ENCODE measurements around the gene SMCHD1. TPM values are rescaled to one million over a fixed set of nuclear protein-coding genes. Genes with fewer than 3 reads are reported as not detected.

Gene SMCHD1
- total and polyA plus RNA-seq, 10 of the 15 experiments (the other 5 are each of a cell fraction or from before 2014, with no cell fraction given), result 6.0 to 110 (median 48.0) TPM

DNA sequence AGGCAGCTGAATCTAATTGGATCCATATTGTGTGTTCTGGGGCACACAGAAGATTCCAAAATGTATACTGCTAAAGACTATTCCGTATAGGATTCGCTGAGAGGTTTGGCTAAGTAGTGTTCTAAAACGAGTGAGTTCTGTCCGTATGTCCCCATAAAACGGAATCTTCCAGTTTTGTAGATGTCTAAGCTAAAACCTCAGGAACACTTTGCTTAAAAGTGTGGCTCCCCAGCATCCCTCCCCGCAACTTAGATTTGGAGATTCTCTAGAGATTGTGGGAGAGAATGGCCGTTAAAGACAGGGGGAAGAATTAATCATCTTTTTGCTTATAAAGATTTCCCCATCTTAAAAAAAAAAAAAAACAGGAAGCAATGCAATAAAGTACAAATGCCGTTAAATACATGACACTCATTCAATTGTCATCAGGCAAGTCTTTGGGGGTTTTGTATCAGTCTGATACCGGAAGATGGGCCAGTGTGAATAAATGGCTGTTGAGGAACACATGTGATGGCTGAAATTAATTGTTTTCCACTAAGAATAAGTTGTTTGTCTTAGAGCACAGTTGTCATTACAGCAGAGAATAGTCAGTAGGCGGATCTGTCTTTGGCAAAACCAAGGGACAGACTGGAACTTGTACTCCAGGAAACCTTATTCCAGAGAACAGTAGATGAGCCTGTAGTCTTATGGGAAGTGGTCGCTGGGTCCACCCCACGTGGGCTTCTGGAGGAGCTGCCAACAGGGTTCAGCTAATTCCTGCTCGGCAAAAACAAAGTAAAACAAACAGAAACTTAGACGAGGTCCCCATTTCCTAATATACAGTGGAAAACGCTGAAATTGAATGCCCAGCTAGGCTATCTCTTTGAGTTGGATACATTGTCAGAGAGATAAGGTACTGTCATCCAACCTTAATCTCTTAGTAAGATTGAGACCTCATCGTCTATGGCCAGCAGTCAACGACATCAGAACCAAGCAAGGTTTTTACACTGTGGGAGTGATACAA lies 193.0 kb downstream of the SMCHD1 start:
- WGBS (ENCODE audit: insufficient coverage, insufficient replicate concordance, low lambda C conversion rate, missing lambda C conversion rate), result 36% methylated on average over 17 of the region's 17 CpGs
- no peaks in the 10 kb centered on the region for H3K79me2 ChIP-seq (ENCODE audit: control insufficient read depth, insufficient read depth, low read length)
- no peak overlapping the region for H3K9ac ChIP-seq (ENCODE audit: control insufficient read depth, insufficient read depth, low read length)
- no peak overlapping the region for H3K27ac ChIP-seq (ENCODE audit: control insufficient read depth, insufficient read depth)
- H3K4me3 ChIP-seq, result peak overlapping the region; percentile 59
- DNase-seq (ENCODE audit: low read depth, low spot score) (no peak), ATAC-seq (no peak), FAIRE-seq (peak; percentile 65)
- H4K20me1 ChIP-seq (ENCODE audit: control insufficient read depth, insufficient read depth), result no peaks in the 10 kb centered on the region
- H3K4me2 ChIP-seq (ENCODE audit: control insufficient read depth, insufficient read depth), result peak overlapping the region; percentile 81; the same call in 1 of the 2 replicates
- SMC1A ChIA-PET (ENCODE audit: uncharacterized antibody, unreplicated experiment), result interaction anchor here (0.6 kb wide), 1 partner anchor 145 kb away, joined by 3 read pairs; no protein-coding TSS in a partner anchor
- RAD21 ChIA-PET (ENCODE audit: unreplicated experiment), result no interaction called here
- H2AFZ ChIP-seq (ENCODE audit: control insufficient read depth, low read depth, low read length), result no peak overlapping the region
- no peaks in the 10 kb centered on the region for H3K9me3 ChIP-seq (replicated peaks; ENCODE audit: control insufficient read depth, insufficient read depth, low read length)
- in situ Hi-C loops (cut with MboI), result no loop called here
- POLR2A ChIA-PET, result interaction anchor here (0.6 kb wide), 1 partner anchor 18 kb away, joined by 4 read pairs; no protein-coding TSS in a partner anchor
- CTCF ChIA-PET, result interaction anchor here (1.2 kb wide), 1 partner anchor 26 kb away, joined by 3 read pairs; no protein-coding TSS in a partner anchor
- TF ChIP-seq, protein P1, sequence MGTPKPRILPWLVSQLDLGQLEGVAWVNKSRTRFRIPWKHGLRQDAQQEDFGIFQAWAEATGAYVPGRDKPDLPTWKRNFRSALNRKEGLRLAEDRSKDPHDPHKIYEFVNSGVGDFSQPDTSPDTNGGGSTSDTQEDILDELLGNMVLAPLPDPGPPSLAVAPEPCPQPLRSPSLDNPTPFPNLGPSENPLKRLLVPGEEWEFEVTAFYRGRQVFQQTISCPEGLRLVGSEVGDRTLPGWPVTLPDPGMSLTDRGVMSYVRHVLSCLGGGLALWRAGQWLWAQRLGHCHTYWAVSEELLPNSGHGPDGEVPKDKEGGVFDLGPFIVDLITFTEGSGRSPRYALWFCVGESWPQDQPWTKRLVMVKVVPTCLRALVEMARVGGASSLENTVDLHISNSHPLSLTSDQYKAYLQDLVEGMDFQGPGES (IDR thresholded peaks at IDR 0.05), result no peak
- TF ChIP-seq NR2F1 (conservative IDR thresholded peaks at IDR 0.05) (no peak), POU2F2 (IDR thresholded peaks at IDR 0.05; ENCODE audit: borderline replicate concordance, low read depth, low read length) (no peak), BHLHE40 (IDR thresholded peaks at IDR 0.05; ENCODE audit: borderline replicate concordance in 1 of 2, low read depth in 2 of 2, low read length in 1 of 2) (no peak)
- TF ChIP-seq, protein P2, sequence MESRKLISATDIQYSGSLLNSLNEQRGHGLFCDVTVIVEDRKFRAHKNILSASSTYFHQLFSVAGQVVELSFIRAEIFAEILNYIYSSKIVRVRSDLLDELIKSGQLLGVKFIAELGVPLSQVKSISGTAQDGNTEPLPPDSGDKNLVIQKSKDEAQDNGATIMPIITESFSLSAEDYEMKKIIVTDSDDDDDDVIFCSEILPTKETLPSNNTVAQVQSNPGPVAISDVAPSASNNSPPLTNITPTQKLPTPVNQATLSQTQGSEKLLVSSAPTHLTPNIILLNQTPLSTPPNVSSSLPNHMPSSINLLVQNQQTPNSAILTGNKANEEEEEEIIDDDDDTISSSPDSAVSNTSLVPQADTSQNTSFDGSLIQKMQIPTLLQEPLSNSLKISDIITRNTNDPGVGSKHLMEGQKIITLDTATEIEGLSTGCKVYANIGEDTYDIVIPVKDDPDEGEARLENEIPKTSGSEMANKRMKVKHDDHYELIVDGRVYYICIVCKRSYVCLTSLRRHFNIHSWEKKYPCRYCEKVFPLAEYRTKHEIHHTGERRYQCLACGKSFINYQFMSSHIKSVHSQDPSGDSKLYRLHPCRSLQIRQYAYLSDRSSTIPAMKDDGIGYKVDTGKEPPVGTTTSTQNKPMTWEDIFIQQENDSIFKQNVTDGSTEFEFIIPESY (IDR thresholded peaks at IDR 0.05), result no peak
- peaks cover 4 to 14% of the 10 kb centered on the region in 2 experiments for H3K27me3 ChIP-seq (replicated peaks in 1 of 2; ENCODE audit: control insufficient read depth in 2 of 2, insufficient read depth in 2 of 2, low read length in 1 of 2)
- intact Hi-C loops (cut with micrococcal nuclease; ENCODE audit: unreplicated experiment), result no loop called here
- no peaks in the 10 kb centered on the region for H3K4me1 ChIP-seq (ENCODE audit: control insufficient read depth, insufficient read depth, low read length)
- H3K36me3 ChIP-seq (ENCODE audit: control insufficient read depth in 2 of 2, insufficient read depth in 2 of 2, low read length in 1 of 2), result no peaks in the 10 kb centered on the region
- BruUV-seq (replicated peaks), result no TSS peak
